HG03442 (cell line): ENCODE data around the gene LY86.

Experiments
- ATAC-seq: cut with Tn5 transposase; IDR thresholded peaks from one replicate; pipeline ENCODE4 v1.9.1; 2021; ENCODE audit warnings: mild to moderate bottlenecking, moderate library complexity; ENCODE audit not compliant: unreplicated experiment

LY86 gene

DNA sequence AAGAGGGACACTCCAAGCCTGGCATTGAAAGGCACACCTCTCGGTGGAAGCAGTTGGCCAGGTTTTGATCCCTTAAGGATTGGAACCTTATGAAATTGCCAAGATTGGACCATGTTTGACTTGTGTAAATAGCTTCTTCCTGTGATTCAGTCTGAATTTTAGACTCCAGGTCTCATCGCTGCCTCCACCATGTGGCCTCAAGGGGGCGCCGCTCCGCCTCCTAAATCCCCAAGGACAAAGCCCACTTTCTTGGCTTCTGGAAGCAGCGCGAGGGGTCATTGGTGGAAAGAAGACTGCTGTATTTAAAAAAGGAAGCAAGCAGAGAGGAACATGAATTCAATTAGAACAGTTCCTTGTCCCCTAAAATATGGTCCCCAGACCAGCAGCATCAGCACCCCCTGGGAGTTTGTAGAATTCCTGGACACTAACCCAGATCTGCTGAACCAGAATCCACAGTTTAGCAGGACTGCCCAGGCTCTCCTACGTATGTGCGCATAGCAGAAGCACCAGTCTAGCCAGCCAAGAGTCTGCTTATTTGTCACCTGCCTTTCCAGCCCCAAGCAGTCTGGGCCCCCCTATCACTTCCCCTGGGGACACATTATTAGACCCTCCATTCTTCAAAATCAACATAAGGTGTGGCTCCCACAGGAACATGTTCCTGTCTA is 108.5 kb downstream of the LY86 start:
- ATAC-seq, result no peak

DNA sequence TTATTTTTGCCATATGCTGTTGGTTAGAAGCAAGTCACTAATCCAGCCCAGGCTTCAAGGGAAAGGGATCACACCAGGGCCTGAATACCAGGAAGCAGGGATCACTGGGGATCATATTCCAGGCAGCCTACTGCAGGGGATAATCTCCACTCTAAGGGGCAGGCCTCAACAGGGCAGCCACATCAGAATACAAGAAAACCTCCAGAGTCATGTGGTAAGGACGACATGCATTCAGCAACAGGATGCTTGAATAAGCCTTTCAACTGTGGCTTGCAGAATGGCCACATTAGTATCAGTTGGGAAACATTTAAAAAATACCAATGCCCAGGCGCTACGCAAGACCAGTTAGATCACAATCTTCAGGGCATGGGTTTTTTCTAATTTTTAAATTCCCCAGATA is 109.1 kb downstream of the LY86 start:
- ATAC-seq, result no peak

DNA sequence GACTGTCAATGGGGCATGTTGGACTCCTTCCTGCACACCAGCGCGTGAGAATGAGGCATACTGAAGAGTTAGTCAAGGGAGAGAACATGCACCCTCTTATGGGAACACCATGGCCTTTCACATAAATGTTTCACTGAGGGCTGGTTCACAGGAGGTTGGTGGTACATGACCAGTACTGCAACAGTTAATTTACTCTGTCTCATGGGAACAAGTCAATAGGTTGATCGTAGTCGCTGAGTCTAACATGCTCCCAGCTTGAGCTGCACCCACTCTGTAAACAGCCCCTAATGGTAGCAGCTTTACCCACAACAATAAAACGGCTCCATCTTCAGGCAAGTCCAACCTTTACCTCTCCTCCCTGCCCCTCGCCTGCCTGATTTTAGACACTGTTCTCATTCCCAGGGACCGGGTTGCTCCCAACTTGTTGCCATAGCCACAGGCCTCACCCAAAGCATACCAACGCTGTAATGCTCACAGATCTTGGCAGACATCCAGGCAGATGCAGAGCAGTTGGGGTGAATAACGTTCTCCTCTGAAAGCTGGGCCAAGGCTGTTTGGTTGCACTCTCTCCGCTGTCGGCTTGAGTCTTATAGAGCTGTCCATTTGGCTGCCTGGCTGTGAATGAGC is 111.3 kb downstream of the LY86 start:
- no peak for ATAC-seq

DNA sequence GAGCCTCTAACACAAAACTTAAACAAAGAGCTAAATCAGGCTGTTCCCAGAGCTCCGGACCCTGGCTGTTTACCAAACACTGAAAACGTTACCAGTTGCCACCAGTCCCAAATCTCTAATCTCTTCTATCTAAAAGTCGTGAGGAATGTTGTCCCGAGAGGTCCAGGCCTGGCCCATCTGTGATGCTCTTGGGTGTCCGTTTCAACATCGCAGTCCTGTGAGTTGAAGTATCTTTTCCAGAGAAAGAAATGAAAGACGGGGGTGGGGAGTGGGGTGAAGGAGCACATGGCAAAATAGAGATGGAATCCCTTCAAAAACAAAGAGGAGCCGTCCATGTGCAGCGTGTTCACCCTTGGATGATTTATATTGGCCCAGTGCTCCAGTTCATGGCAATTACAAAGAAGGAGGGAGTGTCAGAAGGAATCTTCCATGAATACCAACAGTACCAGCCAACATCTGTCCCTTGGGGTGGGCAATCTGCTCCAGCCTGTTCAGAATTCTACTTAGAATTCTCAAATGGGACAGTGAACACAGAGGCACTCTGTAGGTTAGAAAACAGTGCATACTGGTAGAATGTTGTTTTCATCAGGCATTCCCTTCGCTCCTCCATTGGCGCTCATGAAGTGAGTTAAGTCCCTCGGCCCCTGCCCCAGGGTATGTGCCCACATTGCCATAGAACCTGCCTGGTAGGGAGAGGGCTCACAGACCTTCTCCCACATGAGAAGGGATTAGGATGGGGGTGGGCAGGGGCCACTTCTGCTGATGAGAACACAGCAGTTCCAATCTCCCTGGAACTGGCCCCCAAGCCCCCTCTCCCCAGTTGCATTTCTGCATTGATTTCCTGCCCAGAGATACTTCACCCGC is 112.1 kb downstream of the LY86 start:
- ATAC-seq, result no peak

DNA sequence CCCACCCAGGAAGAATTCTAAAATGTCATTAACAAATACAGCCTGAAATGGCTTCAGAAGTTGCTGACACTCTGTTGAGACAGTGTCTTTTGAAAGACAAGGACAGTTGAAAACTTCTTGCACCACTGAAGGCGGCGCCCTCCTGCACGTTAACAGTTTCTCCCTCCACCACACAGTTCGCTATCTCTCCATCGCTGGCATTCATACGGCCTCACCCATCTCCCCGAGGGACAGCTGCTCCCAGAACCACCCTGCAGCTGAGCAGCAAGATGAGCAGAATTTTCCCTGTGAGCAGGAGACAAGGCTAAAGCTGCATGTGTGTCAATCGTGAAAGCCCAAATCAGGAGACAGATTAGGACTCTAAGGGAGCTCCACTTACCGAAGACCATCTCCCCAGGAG is 113.3 kb downstream of the LY86 start:
- no peak for ATAC-seq

DNA sequence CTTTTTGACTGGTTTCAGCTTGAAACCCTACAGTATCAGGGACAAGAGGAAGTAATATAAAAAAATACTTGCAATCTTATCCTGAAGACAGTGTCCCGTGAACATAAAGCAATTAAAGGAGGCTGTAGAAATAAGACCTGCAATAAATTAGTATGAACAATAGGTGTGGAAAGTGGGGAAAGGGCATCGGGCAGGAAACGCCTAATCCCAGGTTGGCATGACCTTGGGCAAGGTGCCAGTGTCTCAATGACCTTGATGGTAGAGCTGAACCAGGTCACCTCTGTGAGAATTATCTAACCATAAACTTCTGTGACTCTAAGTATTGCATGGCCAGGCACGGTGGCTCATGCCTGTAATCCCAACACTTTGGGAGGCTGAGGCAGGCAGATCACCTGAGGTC is 115.2 kb downstream of the LY86 start:
- ATAC-seq, result no peak
